HS-27A (cell line): ENCODE results near the gene RGP1.

ENCODE experiments used
- DNase-seq: peaks from one replicate; pipeline ENCODE4 v3.0.0-alpha.2; 2012; ENCODE audit warnings: low read depth, missing footprints

The RGP1 gene

DNA sequence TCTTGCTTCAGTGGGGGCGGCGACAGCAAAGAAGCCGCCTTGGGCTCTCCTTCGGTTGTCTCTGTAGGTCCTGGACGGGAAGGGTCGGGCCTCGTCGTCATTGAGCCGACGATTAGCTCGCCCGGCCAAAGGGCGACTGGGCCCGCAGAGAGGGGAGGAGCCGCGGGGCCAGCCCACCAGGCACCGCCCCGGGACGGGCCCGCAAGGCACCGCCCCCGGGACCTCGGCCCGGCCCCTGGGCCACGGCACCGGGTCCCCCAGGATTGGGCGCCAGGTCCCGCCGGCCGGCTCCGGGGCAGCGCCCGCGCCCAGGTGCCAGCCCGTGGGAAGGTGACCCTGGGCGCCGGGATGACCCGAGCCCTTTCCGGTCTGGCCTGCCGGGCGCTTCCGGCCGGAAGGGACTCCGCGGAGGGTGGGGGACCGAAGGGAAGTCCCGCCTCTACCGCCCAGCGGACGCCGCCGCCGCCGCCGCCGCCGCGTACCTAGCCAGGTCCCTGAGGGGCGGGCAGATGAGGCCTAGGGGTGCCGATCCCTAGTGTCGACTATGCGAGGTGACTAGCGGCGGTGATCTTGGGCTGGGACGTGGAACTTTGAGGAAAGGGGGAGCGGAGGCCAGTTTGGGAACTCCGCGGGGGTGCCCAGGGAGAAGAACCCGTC, at the start of gene RGP1, which contains the start of gene GBA2:
TSS of gene RGP1 (plus strand) at position 430 of the 657 bp plus-strand sequence. CDS start 469 bp downstream, outside the sequence.
TSS of gene GBA2 (minus strand) at position 371 of the 657 bp plus-strand sequence. CDS start 524 bp downstream, outside the sequence.
- no peak for DNase-seq

DNA sequence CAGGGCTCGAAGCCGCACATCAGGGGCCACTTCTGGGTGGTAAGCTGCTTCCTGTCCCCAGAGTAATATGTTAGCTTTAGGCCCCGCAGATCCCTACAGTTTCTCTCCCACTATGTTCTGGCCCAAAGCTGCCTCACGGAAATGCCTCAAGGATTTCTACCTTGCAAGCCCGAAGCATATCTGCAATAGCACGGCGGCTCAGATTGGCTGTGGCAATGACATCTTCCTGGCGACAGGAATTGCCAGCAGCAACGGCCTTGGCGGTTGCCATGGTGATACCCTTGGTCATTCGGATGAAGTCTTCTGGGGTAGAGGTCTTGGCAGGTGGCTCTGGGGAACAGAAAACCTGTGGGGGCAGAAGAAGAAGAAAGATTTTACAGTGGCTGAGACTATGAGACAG, 49.1 kb upstream of the RGP1 start:
- no peak for DNase-seq

- DNase-seq = no peak
Measured at GRCh38 chr9:35700942-35701341, 48.1 kb upstream of the RGP1 start.

DNA sequence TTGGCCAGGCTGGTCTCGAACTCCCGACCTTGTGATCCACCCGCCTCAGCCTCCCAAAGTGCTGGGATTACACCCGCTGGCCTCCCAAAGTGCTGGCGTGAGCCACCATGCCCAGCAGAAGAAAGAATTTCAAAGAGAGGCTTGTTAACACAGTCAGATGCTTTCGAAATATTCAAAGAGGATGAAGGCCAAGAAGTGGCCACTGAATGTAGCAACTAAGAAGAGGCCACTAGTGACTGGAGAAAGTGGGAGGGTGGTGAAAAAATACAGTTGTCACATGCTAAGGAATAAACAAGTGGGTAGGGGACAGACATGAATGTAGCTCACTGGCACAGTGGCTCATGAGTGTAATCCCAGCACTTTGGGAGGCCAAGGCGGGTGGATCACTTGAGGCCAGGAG, 46.4 kb upstream of the RGP1 start:
- no peak for DNase-seq

- no peak for DNase-seq
Measured at GRCh38 chr9:35703906-35704672, 45.0 kb upstream of the RGP1 start.

DNA sequence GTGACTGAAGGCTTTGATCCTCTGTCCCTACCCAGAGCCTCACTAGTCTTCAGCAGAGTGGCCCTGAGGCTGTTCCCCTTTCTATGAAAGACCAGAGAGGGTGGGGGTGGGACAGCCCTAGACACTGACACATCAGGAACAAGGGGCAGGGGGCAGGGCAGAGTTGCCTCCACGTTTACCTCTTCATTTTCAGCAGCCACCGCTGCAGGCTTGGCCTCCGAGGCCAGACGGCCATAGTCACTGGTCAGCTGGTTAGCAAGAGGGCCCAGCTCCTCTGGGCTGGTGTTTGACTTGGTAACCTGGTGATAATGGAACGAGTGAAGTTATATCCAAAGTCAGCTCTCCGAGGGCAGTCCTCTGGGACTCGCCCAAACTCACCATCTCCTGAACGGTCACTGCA, 43.7 kb upstream of the RGP1 start:
- DNase-seq = no peak

DNA sequence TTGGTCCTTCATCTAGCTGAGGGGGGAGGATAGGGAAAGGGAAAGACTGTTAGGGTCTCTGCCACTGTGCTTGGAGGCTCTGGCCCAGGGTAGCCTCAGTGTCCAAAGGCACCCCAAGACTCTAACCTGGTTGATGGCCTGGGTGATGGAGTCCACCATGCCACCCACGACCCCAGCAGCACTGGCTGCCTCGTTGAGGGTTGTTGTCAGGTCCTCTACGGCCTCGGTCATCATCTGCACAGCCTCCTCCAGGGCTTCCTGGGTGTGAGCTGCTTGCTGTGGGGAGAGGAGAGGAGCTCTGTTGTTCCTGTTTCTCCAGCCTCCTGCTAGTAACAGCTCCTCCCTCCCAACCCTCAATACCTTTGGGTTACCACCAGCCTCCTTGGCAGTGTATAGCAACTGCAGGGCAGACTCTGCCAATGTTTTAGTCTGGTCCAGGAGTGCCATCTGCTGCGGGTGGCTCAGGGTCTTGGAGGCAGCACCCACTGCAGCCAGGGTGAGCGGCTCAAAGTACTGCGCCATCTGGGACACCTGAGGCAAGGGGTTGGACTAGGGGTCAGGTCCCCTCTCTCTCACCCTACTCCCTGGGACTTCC, 43.2 kb upstream of the RGP1 start:
- DNase-seq = no peak

GRCh38 chr9:35706951-35707350, 42.1 kb upstream of the RGP1 start:
- no peak for DNase-seq

- DNase-seq = no peak
Measured at GRCh38 chr9:35708146-35708545, 40.9 kb upstream of the RGP1 start.

GRCh38 chr9:35710818-35711500, 38.1 kb upstream of the RGP1 start:
- DNase-seq = no peak

GRCh38 chr9:35711501-35712428, 37.3 kb upstream of the RGP1 start:
- no peak for DNase-seq

- DNase-seq = no peak
Measured at GRCh38 chr9:35712762-35713400, 36.2 kb upstream of the RGP1 start.

DNA sequence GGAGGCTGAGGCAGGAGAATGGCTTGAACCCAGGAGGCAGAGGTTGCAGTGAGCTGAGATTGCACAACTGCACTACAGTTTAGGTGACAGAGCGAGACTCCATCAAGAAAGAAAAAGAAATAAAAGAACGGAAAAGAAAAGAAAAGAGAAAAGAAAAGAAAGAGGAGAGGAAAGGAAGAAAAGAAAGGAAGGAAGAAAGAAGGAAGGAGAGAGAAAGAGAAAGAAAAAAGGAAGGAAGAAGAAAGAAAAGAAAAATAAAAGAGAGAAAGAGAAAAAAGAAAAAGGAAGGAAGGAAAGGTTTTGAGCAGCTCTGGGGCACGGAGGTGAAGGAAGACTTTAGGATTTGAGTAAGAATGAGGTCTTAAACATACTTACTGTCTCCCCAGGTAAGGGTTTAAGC, 35.5 kb upstream of the RGP1 start:
- DNase-seq = no peak

- DNase-seq = no peak
Measured at GRCh38 chr9:35714123-35714522, 35.0 kb upstream of the RGP1 start.

DNA sequence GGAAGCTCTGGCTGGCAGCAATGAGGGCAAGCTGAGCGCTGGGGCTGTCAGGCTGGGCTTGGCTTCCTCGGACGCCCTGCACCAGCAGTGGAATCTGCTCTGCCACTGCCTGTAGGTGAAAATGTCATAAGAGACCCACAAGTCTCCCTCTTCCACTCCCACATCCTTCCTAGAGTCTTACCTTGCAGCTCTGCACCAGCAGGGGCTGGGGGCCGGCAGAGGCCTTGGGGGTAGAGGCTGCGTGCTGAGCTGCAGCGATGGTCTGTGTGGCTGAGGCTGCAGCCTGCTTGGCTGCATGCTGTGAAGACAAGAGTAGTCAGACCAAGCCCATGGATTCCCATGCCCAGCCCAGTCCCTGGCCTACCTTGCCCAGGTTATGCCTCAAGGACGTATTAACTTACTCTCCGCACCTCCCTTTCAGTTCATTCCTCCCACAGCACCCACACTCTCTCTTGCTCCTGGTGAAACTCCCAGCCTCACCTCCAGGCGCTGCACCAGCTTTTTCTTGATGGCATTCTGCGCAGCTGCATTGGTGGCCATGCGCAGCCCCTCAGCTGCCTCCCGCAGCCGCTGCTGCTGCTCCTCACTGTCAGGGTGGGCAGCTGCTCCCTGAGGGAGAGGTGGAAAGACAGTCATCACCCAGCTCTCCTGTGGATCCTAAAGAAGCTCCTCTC, 34.4 kb upstream of the RGP1 start:
- no peak for DNase-seq

DNA sequence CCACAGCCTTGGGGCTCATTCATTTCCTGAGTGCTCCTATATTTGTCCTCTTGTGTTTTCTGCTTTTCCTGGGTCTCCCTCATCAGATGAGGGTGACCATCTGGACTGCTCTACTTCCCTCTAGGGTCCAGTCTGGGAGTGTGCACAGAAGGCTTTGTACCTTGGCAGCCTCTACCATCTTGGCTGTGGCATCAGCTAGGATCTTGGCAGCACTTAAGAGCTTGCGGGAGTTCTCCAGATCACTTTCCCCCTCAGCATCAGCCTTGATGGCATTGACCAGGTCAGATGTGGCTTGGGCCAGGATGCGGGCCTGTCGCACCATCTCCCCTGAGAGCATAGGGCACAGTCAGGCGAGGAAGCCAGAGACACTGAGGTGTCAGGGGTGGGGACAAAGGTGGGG, 32.9 kb upstream of the RGP1 start:
- no peak for DNase-seq

GRCh38 chr9:35717132-35717870, 31.8 kb upstream of the RGP1 start:
- no peak for DNase-seq

- DNase-seq = no peak
Measured at GRCh38 chr9:35718721-35719511, 30.2 kb upstream of the RGP1 start.

- DNase-seq = no peak
Measured at GRCh38 chr9:35719546-35719945, 29.5 kb upstream of the RGP1 start.
